Esophagus muscularis mucosa (tissue), 4 donors: ENCODE data around the gene SETD4. TPM values are rescaled to one million over a fixed set of nuclear protein-coding genes. Genes with fewer than 3 reads are reported as not detected.

Source experiments
- DNase-seq: peaks from one replicate; pipeline ENCODE4 v3.0.0-alpha.2; 2017; ENCODE audit errors: extremely low spot score
- H3K27ac ChIP-seq, 4 donors: fragments of 200-600 bp; sonication (generic); replicated peaks in 1 of 4; 1 replicate in 3 of 4; 2 replicates in 1 of 4; pipeline ENCODE4 v1.5.1; 2016 to 2019; ENCODE audit warnings: mild to moderate bottlenecking in 1 of 4
- H3K27me3 ChIP-seq, 4 donors: fragments of 200-600 bp; sonication (generic); one replicate each; pipeline versions ENCODE4 v1.5.1 to v1.6.0; 2016 to 2019
- H3K36me3 ChIP-seq, 4 donors: fragments of 200-600 bp; sonication (generic); one replicate each; pipeline ENCODE4 v1.5.1; 2016 to 2019
- H3K4me1 ChIP-seq, 4 donors: fragments of 200-600 bp; sonication (generic); one replicate each; pipeline ENCODE4 v1.5.1; 2016 to 2019
- H3K4me3 ChIP-seq, 4 donors: fragments of 200-600 bp; sonication (generic); 1 replicate in 2 of 4; 2 replicates in 2 of 4; pipeline ENCODE4 v1.5.1; 2016 to 2019; ENCODE audit warnings: mild to moderate bottlenecking in 4 of 4, moderate library complexity in 1 of 4
- H3K9me3 ChIP-seq, 4 donors: fragments of 200-600 bp; sonication (generic); 1 replicate in 3 of 4; 2 replicates in 1 of 4; pipeline ENCODE4 v1.5.1; 2016 to 2019
- CTCF ChIP-seq, 3 experiments: fragments of 200-600 bp in 2 of 3; fragments of 450-650 bp in 1 of 3; sonication (generic) in 2 of 3; IDR thresholded peaks; one replicate each; pipeline ENCODE4 v1.5.1; 2017 to 2019; ENCODE audit warnings: antibody characterized with exemption in 3 of 3, mild to moderate bottlenecking in 2 of 3, moderate library complexity in 1 of 3
- EP300 ChIP-seq: sonication (generic); formaldehyde crosslinking; IDR thresholded peaks from one replicate; pipeline ENCODE4 v1.6.1; 2017; ENCODE audit warnings: antibody characterized with exemption
- POLR2A ChIP-seq: fragments of 450-650 bp; IDR thresholded peaks from one replicate; pipeline ENCODE4 v1.6.1; 2017; ENCODE audit warnings: antibody characterized with exemption, moderate library complexity, mild to moderate bottlenecking, low read depth
- POLR2AphosphoS5 ChIP-seq, 2 donors: sonication (generic); formaldehyde crosslinking; IDR thresholded peaks; one replicate each; pipeline ENCODE4 v1.6.1; 2017; ENCODE audit warnings: antibody characterized with exemption in 2 of 2
- WGBS: methylation state at CpG from one replicate; pipeline ENCODE4 v1.1.5; 2018; 5-methylcytosine and 5-hydroxymethylcytosine counted together
- intact Hi-C: fragments of 100-400 bp; cut with DNase I; formaldehyde crosslinking; loops from one replicate; pipeline ENCODE4 v1.15.1; 2023
- total RNA-seq, 4 donors: library from RNA; depleted of rRNA; stranded (reverse); fragments of >200 nt; gene quantifications; one replicate each; pipeline versions ENCODE4 v1.1.0 to v1.2.1, GENCODE V29; 2016

The SETD4 gene
- total RNA-seq, 4 donors from 2014 or later: 10.8 to 15.2 (median 13.3) TPM

GRCh38 chr21:36038701-36039497 is 21.4 kb downstream of the SETD4 start:
- intact Hi-C loops: no loop called here
- 87% methylated on average over 17 of the region's 17 CpGs for WGBS
- Histone ChIP-seq H3K27me3 (no peaks in the 10 kb centered on the region), H3K36me3 (peaks cover 51 to 98% (median 81%) of the 10 kb centered on the region in 4 donors), H3K4me1 (peaks cover 0 to 5% (median 0%) of the 10 kb centered on the region in 4 donors), H3K4me3 (no peak overlapping the region), H3K9me3 (no peaks in the 10 kb centered on the region), H3K27ac (no peak overlapping the region)
- no peak for TF ChIP-seq EP300
- no peak for TF ChIP-seq POLR2A
- TF ChIP-seq POLR2AphosphoS5 (IDR thresholded peaks at IDR 0.05): no peak
- no peak for TF ChIP-seq CTCF (IDR thresholded peaks at IDR 0.05)
- no peak for DNase-seq

GRCh38 chr21:36035381-36035791 is 24.9 kb downstream of the SETD4 start:
- peaks cover 37 to 72% (median 59%) of the 10 kb centered on the region in 4 donors for H3K36me3 ChIP-seq
- H3K4me1 ChIP-seq: peaks cover 0 to 3% (median 0%) of the 10 kb centered on the region in 4 donors
- intact Hi-C loops: no loop called here
- H3K9me3 ChIP-seq: no peaks in the 10 kb centered on the region
- H3K27ac ChIP-seq: no peak overlapping the region
- no peak overlapping the region for H3K4me3 ChIP-seq
- TF ChIP-seq CTCF (IDR thresholded peaks at IDR 0.05) (no peak), EP300 (no peak), POLR2AphosphoS5 (IDR thresholded peaks at IDR 0.05) (no peak), POLR2A (no peak)
- WGBS: 78% methylated on average over 9 of the region's 10 CpGs
- DNase-seq: no peak
- no peaks in the 10 kb centered on the region for H3K27me3 ChIP-seq

- no peaks in the 10 kb centered on the region for H3K9me3 ChIP-seq
- intact Hi-C loops: no loop called here
- no peak overlapping the region for H3K27ac ChIP-seq
- WGBS: 79% methylated on average over 16 of the region's 16 CpGs
- peaks cover 30 to 61% (median 51%) of the 10 kb centered on the region in 4 donors for H3K36me3 ChIP-seq
- DNase-seq: no peak
- no peak overlapping the region for H3K4me3 ChIP-seq
- no peaks in the 10 kb centered on the region for H3K4me1 ChIP-seq
- TF ChIP-seq CTCF (IDR thresholded peaks at IDR 0.05): no peak
- no peak for TF ChIP-seq POLR2AphosphoS5 (IDR thresholded peaks at IDR 0.05)
- no peak for TF ChIP-seq EP300
- no peak for TF ChIP-seq POLR2A
- H3K27me3 ChIP-seq: no peaks in the 10 kb centered on the region
Measured at GRCh38 chr21:36034211-36034913, 26.0 kb downstream of the SETD4 start.

- no peak overlapping the region for H3K4me3 ChIP-seq
- 93% methylated on average over 24 of the region's 28 CpGs for WGBS
- no peaks in the 10 kb centered on the region for H3K9me3 ChIP-seq
- intact Hi-C loops: no loop called here
- H3K27ac ChIP-seq: no peak overlapping the region
- H3K4me1 ChIP-seq: peaks cover 0 to 7% (median 4%) of the 10 kb centered on the region in 4 donors
- H3K36me3 ChIP-seq: peaks cover 19 to 46% (median 37%) of the 10 kb centered on the region in 4 donors
- H3K27me3 ChIP-seq: no peaks in the 10 kb centered on the region
- TF ChIP-seq EP300: no peak
- TF ChIP-seq POLR2A: no peak
- TF ChIP-seq CTCF (IDR thresholded peaks at IDR 0.05): no peak
- no peak for TF ChIP-seq POLR2AphosphoS5 (IDR thresholded peaks at IDR 0.05)
- DNase-seq: no peak
Measured at GRCh38 chr21:36032647-36033406, 27.5 kb downstream of the SETD4 start.
